Activated CD8-positive, alpha-beta memory T cell treated with anti-CD3 and anti-CD28 coated beads, Interleukin-2, amount 50 U/mL, for 4 hours (primary cell): ENCODE data around the gene KCNJ5.
A peak's percentile ranks its signal among the peaks of the same experiment; 100 is the strongest.

Source experiments
- DNase-seq: peaks from one replicate; pipeline ENCODE4 v3.0.0-alpha.2; 2020

Gene KCNJ5

DNA sequence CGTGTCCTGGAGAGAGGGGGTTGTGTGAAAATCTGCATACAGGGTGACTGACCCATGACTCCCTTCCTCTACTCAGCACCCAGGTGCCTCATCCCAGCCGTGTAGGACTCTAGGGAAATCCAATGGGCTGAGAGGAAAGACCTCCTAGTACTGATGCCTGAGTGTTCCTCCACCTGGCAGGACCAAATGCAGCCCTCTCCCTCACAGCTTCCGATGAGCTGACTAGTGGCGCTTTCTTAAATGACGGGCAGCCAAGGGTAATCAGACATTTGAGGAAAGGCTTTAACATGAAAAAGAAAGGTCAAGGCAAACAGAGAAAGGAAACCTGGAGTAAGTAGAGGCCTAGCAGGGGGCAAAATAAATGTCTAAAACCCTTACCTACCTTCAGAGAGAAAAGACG, 19.1 kb upstream of the KCNJ5 start:
- DNase-seq = no peak

- no peak for DNase-seq
Observed at GRCh38 chr11:128872594-128872993, 18.6 kb upstream of the KCNJ5 start.

DNA sequence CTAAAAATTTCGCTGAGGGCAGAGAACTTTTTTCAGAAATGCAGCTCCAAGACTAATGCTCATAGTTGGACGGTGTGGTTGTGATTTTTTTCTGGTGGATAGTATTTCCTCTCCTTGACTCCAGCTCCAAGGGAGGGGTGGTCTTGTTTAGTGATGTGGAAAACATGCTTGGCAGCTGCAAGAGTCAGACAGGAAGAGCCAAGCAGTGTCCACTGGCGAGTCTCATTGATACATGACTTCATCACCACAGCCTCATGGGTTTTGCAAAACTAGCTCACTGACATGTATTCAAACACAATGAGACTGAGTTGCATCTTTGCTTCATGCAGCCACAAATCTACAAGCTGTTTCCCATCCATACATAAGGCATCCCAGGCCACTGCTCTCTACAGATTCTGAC, 16.7 kb upstream of the KCNJ5 start:
- DNase-seq = no peak

GRCh38 chr11:128876133-128876650, 15.0 kb upstream of the KCNJ5 start:
- DNase-seq = no peak

- no peak for DNase-seq
Observed at GRCh38 chr11:128877726-128878125, 13.4 kb upstream of the KCNJ5 start.

- no peak for DNase-seq
Observed at GRCh38 chr11:128878455-128878854, 12.7 kb upstream of the KCNJ5 start.

DNA sequence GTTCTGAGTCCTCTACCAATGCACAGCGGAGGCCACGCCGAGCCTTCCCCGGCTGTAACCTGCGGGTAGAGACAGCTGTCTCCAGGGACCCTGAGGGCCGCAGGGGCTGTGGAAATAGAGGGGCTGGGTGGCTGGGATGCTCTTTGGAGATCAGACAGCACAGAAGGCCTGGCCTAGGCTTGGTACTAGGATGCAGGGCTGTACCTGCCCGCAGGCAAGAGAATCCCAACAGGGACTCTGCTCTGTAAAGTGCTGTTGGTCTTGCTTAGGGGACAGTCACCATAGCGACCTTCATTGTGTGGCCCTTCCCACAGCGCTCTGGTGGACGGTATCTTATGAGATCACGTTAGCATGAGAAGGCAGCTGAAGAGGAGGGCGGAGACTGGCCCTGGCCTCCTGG, 11.3 kb upstream of the KCNJ5 start:
- no peak for DNase-seq

GRCh38 chr11:128881221-128881620, 9.9 kb upstream of the KCNJ5 start:
- DNase-seq = no peak

DNA sequence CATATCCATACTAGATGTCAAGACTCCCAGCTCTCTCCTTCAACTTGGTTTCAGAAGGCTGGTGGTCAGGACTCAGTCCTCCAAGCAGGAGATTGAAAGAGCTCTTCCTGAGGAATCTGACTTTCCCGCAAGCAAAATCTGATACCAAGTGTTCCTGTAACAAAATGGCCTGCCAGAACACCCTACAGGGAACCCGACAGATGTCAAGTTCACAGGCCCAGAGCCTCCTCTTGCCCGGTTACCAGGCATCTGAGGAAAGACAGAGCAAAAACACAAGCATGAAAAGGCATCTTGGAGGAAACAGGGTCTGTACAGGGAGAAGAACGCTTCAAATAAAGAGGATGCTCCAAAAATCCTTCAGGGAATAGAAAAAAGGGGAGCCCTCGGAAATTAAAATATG, 8.7 kb upstream of the KCNJ5 start:
- DNase-seq = no peak

- no peak for DNase-seq
Observed at GRCh38 chr11:128884054-128884453, 7.1 kb upstream of the KCNJ5 start.

DNA sequence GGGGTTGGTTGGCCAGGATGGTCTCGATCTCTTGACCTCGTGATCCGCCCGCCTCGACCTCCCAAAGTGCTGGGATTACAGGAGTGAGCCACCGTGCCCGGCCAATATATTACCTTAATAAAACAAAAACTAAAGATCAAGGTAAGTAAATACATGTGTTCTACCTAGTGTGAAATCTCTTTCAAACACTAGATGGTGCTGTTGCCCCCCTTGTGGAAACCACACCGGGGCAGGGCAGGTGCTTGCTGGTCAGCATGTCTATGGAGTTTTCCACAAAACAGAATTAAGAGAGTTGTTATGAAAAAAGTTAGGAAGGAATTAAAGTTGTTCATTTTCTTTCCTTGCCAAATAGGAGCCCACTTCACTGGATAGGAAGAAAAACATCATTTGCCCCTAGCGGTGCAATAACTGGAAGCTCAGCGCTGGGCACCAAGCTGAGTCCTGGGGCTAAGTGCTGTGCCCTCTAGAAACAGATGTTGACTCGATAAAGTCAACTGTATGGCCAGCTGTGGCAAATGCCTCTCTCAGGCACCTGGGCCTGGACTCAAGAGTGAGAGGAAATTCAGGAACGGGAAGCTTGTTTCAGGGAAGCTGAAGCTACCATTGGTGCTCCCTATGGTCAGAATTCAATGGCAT, 6.3 kb upstream of the KCNJ5 start:
- peak; percentile 47 for DNase-seq

DNA sequence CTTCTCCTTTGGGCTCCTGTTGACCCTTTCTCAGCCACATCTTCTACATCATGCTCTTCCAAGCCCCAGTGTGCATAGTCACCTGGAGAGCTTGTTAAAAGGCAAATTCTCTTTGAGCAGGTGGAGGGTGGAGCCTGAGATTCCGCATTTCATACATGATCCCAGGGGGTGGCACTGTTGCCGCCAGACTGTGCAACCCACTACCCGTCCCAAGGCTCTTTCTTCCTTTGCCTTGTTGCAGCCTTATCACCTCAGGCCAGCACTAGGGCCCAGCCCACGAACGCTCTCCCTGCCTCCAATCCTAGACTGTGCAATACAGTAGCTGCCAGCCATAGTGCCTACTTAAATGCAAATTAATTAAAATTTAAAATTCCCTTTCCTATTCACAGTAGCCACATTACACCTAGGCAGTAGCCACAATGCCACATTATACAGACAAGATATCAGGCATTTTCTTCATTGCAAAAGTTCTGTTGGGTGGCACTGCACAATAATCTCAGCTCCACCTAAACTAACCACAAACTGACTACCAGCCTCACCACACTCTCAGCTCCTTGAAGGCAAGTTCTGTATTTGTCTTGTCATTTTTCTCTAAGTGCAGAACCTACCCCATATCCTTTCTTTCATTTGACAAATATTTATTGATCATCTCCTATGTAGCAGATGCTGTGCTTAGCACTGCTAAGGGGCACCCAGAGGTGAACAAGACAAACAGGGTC, 4.6 kb upstream of the KCNJ5 start:
- DNase-seq = no peak

- no peak for DNase-seq
Observed at GRCh38 chr11:128888034-128888985, 2.8 kb upstream of the KCNJ5 start.

GRCh38 chr11:128889657-128890213, 1.4 kb upstream of the KCNJ5 start:
- DNase-seq = no peak

- no peak for DNase-seq
Observed at GRCh38 chr11:128890216-128890542, 977 bp upstream of the KCNJ5 start.

DNA sequence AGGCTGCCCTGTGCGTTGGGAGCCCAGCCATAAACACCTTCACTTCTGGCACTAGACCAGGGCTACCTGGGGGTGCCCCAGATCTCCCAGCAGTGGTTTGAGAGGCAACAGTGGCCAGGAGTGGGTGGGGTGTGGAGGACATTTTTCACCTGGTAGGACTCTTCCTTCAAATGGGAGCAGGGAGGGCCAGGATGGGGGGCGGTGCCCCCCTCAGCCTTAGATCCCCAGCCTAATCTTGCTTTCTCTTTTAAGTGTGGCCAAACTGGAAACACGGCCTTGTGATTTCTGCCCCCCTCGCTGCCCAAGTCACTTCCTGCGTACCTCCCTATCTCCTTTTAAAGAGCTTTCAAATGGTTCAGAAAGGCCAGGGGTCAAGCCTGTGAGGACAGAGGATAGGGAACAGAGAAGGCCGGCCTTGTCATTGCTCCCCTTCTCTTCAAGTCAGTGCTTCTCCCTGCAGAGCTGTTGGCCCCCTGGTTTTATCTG, 800 bp downstream of the KCNJ5 start:
- no peak for DNase-seq

GRCh38 chr11:128892866-128893565, 1.9 kb downstream of the KCNJ5 start:
- DNase-seq = no peak

GRCh38 chr11:128893578-128894285, 2.6 kb downstream of the KCNJ5 start:
- no peak for DNase-seq

GRCh38 chr11:128894286-128894681, 3.1 kb downstream of the KCNJ5 start:
- no peak for DNase-seq

DNA sequence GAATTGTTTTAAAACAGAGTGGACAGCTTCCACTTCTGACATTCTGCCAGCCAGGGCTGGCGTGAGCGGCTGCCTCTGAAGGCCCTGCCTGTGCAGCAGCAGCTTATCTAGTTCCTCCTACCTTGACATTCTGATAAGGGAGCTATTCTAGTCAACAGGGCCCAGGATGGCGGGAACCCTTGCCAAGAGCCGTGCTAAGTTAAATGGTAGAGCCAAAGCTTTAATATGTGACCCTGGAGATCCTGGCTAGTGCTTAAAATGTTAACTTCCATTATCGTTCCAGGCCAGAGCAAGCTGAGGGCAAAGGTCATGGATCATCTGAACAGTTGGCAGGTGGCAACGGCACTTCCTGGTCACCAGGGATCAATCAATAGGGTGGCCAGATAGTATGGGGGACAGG, 3.5 kb downstream of the KCNJ5 start:
- no peak for DNase-seq

- no peak for DNase-seq
Observed at GRCh38 chr11:128895526-128895925, 4.4 kb downstream of the KCNJ5 start.

GRCh38 chr11:128896356-128896755, 5.2 kb downstream of the KCNJ5 start:
- DNase-seq = no peak
